Measurements from ENCODE around the gene DNMT3B.

DNA sequence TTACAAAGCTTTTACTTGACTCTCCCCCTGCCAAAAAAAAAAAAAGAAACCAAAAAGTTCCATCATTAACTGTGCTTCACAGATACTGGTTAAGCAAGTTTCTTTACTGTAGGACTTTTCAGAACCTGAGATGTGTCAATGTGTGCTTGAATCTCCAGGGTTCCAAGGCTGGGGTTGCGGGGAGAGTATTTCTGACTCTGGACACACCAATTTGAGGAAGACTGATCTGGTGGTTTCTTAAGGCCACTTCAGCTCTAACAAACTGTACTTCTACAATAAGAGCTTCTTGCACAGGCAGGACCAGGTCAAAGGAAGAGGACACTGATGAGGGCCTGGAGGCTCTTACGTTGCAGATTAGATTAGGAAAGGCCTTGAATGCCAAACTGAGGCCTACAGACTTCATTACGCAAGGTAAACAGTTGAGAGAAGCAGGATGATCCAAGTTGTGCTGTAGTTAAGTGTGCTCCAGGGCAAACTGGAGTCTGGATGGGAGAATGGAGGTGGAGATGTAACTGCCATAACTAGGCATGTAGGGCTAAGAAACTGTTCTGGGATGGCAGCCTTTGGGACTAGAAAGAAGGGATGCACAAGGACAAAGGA, 43.3 kb upstream of the DNMT3B start:
- TF ChIP-seq, protein P1, sequence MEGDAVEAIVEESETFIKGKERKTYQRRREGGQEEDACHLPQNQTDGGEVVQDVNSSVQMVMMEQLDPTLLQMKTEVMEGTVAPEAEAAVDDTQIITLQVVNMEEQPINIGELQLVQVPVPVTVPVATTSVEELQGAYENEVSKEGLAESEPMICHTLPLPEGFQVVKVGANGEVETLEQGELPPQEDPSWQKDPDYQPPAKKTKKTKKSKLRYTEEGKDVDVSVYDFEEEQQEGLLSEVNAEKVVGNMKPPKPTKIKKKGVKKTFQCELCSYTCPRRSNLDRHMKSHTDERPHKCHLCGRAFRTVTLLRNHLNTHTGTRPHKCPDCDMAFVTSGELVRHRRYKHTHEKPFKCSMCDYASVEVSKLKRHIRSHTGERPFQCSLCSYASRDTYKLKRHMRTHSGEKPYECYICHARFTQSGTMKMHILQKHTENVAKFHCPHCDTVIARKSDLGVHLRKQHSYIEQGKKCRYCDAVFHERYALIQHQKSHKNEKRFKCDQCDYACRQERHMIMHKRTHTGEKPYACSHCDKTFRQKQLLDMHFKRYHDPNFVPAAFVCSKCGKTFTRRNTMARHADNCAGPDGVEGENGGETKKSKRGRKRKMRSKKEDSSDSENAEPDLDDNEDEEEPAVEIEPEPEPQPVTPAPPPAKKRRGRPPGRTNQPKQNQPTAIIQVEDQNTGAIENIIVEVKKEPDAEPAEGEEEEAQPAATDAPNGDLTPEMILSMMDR (IDR thresholded peaks at IDR 0.05) = no peak
- TF ChIP-seq, protein P2, sequence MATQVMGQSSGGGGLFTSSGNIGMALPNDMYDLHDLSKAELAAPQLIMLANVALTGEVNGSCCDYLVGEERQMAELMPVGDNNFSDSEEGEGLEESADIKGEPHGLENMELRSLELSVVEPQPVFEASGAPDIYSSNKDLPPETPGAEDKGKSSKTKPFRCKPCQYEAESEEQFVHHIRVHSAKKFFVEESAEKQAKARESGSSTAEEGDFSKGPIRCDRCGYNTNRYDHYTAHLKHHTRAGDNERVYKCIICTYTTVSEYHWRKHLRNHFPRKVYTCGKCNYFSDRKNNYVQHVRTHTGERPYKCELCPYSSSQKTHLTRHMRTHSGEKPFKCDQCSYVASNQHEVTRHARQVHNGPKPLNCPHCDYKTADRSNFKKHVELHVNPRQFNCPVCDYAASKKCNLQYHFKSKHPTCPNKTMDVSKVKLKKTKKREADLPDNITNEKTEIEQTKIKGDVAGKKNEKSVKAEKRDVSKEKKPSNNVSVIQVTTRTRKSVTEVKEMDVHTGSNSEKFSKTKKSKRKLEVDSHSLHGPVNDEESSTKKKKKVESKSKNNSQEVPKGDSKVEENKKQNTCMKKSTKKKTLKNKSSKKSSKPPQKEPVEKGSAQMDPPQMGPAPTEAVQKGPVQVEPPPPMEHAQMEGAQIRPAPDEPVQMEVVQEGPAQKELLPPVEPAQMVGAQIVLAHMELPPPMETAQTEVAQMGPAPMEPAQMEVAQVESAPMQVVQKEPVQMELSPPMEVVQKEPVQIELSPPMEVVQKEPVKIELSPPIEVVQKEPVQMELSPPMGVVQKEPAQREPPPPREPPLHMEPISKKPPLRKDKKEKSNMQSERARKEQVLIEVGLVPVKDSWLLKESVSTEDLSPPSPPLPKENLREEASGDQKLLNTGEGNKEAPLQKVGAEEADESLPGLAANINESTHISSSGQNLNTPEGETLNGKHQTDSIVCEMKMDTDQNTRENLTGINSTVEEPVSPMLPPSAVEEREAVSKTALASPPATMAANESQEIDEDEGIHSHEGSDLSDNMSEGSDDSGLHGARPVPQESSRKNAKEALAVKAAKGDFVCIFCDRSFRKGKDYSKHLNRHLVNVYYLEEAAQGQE (IDR thresholded peaks at IDR 0.05; ENCODE audit: insufficient read depth in 1 of 2, low read depth in 2 of 2, low read length in 1 of 2) = no peak
- no peak for TF ChIP-seq POLR2AphosphoS5 (IDR thresholded peaks at IDR 0.05; ENCODE audit: low read depth, low read length)
